ENCODE results near the gene SP8.

The SP8 gene

GRCh38 chr7:20794676-20795075, 8.0 kb upstream of the SP8 start:
- peak; percentile 35 for DNase-seq

- DNase-seq: peak; percentile 58
Measured at GRCh38 chr7:20793694-20794394, 7.2 kb upstream of the SP8 start.

DNA sequence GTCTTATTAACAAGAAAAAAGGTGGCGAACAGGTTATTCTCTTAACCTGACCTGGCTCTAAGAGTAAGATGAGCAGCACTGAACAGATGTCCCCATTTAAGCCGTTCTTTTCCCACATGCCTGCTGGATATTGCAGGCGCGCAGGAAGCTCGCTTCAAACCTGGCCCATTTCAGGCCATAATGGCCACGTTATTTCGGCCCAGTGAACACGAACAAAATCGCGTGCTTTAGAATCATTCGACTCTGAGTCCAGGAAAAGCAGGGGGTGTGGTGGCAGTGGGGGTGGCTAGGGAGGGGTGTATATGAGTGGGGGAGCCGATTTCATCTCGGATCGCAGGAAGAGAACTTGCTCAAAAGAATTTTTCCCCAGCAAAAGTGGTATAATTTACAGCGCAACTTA, 6.6 kb upstream of the SP8 start:
- peak; percentile 52 for DNase-seq

GRCh38 chr7:20791538-20792434, 5.1 kb upstream of the SP8 start:
- peak; percentile 43 for DNase-seq

DNA sequence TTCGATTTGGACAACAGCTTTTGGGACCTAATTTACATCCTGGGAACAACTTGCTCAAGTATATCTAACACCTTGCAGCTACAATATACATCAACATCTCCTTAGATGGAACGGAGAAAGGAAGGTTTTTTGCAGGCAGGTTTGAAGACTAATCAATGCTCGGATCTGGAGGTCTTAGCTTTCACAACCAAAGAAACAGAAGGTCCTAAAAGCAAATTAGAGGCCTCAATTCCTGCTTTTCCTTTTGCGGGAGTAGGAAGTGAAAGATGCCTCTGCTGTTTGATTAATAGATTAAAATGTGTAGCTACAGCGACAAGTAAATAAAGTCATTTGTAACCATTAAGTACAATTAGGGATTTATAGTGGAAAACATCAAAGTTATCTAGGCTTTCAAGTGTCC, 3.7 kb upstream of the SP8 start:
- DNase-seq: peak; percentile 33

- DNase-seq: peak; percentile 38
Measured at GRCh38 chr7:20788420-20788990, 1.8 kb upstream of the SP8 start.

GRCh38 chr7:20787660-20788419, 1.2 kb upstream of the SP8 start:
- DNase-seq: peak; percentile 47

DNA sequence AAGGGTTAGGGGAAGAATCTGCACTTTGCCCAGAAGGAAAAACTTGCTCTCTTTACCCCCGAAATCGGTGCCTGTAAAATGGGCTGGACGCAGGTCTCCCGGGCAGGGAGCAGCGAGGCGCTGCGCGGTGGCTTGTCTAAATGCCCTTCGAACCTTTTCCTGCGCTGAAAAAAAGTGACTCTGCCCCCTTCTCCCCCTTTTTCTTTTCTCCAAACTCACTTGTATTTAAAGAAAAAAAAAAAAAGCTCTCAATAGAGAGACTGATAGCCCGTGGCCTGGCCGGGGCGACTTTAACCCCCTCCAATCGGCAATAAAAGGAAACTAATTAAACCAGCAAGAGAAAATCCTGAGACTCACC, 286 bp downstream of the SP8 start:
- no peak for DNase-seq

GRCh38 chr7:20786049-20786412, 655 bp downstream of the SP8 start:
- no peak for DNase-seq

GRCh38 chr7:20785157-20786048, 1.3 kb downstream of the SP8 start:
- peak; percentile 79 for DNase-seq

DNA sequence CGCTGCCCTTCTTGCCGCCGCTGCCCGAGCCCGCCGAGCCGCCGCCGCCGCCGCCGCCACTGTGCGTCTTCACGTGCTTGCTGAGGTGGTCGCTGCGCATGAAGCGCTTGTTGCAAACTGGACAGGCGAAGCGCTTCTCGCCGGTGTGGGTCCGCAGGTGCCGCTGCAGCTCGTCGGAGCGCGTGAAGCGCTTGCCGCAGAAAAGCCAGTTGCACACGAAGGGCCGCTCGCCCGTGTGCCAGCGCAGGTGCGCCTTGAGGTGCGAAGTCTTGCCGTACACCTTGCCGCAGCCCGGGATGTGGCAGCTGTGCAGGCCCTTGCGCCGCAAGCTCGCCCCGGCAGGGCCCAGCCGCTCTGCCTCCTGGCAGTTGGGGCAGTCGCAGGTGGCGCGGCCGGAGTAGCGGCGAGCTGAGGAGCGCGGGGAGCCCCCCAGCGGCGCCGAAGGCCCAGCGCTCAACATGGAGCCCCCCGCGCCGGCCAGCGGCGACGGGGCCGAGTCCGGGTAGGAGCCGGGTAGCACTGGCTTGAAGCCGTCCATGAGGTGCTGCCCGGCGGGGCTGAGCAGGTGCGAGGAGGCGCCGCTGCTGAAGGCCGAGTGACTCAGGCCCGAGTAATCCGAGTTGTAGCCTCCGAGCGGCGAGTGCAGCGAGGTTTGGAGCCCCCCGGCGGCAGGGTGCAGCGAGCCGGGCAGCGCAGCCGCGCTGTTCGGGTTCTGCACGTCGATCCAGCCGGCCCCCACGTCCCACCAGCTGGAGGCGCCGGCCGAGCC, 2.1 kb downstream of the SP8 start:
- DNase-seq: peak; percentile 78

DNA sequence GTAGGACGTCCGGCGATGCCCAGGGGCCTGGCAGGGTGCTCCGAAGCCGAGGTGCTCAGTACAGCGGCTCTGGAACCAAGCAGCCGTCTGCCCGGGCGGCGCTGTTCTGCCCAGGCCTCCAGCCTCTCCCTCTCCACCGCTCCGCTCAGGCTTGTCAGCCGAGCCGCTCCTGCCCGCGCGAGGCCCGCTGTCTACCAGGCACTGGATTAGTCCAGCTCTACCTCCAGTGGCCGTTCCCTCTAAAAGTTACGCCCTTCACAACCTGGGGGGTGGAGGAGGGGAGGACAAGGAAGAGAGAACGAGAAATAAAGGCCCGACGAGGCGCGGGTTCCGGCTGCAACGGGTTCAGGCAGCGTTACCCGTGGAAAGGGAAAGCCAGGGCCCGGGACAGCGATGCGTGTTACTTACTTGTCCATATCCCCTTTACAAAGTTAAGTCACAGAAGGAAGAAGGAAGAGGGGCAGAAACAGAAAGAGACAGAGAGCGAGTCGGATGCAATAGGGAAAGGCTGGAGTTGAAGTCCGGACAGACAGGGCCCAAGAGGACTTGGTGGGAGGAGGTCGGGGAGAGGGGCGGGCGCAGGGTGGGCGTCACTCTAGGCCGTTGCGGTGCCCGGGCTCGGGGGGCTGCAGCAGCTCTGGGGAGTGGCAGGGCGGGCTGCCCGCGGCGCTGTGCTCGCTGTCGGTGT, 2.8 kb downstream of the SP8 start:
- peak; percentile 80 for DNase-seq

- no peak for DNase-seq
Measured at GRCh38 chr7:20783125-20783699, 3.5 kb downstream of the SP8 start.

DNA sequence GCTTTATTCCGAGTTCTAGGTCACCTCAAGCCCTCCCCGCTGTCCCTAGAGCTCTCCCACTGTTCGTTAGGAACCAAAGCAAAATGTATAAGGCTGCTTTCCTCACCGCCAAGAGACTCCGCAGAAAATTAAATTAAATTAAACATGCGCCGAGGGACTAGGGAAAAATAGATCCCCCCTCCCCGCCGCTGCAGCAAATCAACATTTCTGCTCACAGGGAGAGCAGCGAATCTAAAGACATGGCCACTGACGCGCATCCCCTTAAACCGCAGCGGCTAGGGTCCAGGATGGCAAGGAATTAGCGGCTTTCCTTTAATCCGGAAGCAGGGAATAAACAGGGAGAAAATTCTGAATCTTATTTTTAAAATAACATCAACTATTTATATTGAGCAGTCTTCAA, 7.6 kb downstream of the SP8 start:
- peak; percentile 37 for DNase-seq

DNA sequence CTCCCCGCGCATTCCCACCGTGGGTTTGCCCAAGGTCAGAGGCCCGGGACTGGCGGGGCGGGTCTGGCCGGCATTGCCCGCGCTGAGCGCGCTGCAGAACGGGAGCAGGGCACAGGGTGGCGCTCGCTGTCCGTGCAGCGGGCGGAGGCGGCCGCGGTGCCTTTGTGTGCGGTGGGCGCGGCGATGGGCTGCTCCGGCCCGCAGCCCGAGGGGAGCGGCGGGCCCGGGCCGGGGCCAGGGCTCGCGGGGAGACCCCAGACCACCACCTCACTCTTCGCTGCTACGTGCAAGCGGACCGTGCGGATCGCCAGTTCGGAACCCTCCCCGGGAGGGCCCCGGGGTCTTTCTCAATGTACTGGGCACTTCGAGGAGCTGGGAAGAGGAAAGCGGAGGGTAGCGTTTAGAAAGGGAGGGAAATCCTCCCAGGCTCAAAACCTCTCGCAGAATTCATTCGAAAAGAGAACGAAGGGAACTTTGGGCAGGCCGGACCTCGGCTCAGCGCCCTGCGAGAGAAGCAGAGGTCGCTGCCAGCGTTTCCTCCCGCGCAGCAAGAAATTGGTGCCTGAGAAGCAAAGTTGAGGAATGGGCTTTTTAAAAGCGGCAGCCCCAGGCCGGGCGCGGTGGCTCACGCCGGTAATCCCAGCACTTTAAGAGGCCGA, 8.5 kb downstream of the SP8 start:
- peak; percentile 93 for DNase-seq

GRCh38 chr7:20777377-20778062, 9.2 kb downstream of the SP8 start:
- peak; percentile 88 for DNase-seq

- peak; percentile 18 for DNase-seq
Measured at GRCh38 chr7:20776942-20777341, 9.7 kb downstream of the SP8 start.

DNA sequence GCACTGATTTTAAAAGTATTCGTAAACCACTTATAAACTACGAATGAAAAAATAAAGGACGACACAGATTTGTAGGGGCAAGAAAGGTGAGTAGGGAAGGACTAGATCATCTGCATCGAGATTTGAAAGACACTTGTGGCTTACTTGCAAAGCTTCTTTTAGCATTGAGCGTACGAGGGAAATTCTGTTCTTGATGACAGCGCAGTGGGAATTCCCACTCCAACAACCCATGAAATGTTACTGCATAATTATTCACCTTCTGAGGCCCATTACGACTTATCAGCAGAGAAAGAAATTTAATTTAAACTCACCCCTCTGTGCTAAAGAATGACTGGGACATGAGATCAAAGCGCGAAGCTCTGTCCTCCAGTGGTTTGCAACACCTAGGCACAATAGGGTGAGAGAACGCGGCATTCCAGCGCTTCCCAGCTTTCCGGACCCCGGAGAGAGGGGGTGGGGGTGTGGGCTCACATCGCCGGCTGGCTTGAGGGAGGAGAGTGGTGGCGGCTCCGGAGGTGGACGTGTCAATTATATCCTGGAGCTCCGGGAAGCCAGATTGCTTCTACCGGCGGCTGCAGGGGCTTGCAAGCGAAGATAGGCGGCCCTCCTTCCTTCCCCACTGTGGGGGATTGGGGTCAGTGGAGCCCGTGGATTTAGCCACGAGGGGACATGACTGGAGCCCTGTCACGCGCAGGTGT, 10.3 kb downstream of the SP8 start:
- peak; percentile 35 for DNase-seq
